ENCODE results near the gene SLC25A40.

SLC25A40 gene

DNA sequence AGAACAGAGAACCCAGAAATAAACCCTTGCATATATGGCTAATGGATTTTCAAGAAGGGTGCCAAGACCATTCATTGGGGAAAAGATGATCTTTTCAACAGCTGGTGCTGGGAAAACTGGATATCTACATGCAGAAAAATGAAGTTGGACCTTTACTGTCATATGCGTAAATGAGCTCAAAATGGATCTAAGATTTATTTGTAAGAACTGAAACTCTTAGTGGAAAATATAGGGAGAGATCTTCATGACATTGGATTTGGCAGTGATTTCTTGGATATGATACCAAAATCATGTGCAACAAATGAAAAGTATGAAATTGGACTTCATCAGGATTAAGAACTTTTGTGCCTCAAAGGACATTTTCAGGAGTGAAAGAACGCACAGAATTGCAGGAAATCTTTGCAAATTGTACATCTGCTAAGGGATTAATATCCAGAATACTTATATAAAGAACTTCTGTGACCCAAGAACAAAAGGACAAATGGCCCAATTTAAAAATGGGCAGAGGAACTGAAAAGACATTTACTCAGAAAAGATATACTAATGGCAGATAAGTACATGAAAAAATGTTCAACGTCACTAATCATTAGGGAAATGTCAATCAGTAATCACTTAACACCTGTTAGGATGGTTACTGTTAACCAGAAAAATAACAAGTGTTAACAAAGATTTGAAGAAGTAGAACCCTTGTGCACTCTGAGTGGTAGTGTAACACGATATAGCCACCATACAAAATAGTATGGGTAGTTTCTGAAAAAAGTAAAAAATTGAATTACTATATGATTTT is 6.2 kb upstream of the SLC25A40 start:
- Histone ChIP-seq H2BK15ac (ENCODE audit: low read depth, poor library complexity, severe bottlenecking) (no peak overlapping the region), H2AK5ac (ENCODE audit: low read length, severe bottlenecking) (no peak overlapping the region), H3K27ac (ENCODE audit: low read length, poor library complexity, severe bottlenecking) (no peak overlapping the region), H3K27me3 (ENCODE audit: control insufficient read depth in 1 of 2, insufficient read depth in 1 of 2, low read length in 2 of 2) (no peaks in the 10 kb centered on the region), H2BK120ac (ENCODE audit: low read depth, low read length) (no peak overlapping the region), H3K9ac (ENCODE audit: low read length) (no peak overlapping the region), H3K79me1 (replicated peaks; ENCODE audit: low read length, poor library complexity, severe bottlenecking) (peaks cover 4% of the 10 kb centered on the region), H4K8ac (ENCODE audit: low read length) (no peak overlapping the region), H2AFZ (ENCODE audit: low read depth, low read length) (no peak overlapping the region), H2BK5ac (ENCODE audit: low read depth, low read length, poor library complexity, severe bottlenecking) (no peak overlapping the region), H3K18ac (ENCODE audit: low read depth in 1 of 2, low read length in 2 of 2) (no peak overlapping the region), H3K4me2 (ENCODE audit: low read length, poor library complexity, severe bottlenecking) (no peak overlapping the region), H4K91ac (ENCODE audit: low read length) (no peak overlapping the region), H3K23ac (ENCODE audit: low read length in 2 of 2) (no peak overlapping the region), H3K4ac (ENCODE audit: low read depth in 1 of 2, low read length in 2 of 2) (no peak overlapping the region), H2BK12ac (ENCODE audit: low read length in 2 of 2) (no peak overlapping the region), H3K36me3 (ENCODE audit: control insufficient read depth in 1 of 2, insufficient read depth in 2 of 2, low read depth in 1 of 2, low read length in 2 of 2) (peaks cover 0 to 10% of the 10 kb centered on the region in 2 experiments), H3K14ac (ENCODE audit: low read length in 2 of 2) (no peak overlapping the region), H3K4me1 (ENCODE audit: control insufficient read depth, insufficient read depth, low read depth, low read length) (peaks cover 1% of the 10 kb centered on the region), H3K9me3 (ENCODE audit: control insufficient read depth, low read length) (no peaks in the 10 kb centered on the region), H3K4me3 (ENCODE audit: insufficient read depth in 1 of 2, low read depth in 1 of 2, low read length in 2 of 2) (no peak overlapping the region)
- DNase-seq = no peak
- WGBS = 98% methylated on average over 1 of the region's 4 CpGs

DNA sequence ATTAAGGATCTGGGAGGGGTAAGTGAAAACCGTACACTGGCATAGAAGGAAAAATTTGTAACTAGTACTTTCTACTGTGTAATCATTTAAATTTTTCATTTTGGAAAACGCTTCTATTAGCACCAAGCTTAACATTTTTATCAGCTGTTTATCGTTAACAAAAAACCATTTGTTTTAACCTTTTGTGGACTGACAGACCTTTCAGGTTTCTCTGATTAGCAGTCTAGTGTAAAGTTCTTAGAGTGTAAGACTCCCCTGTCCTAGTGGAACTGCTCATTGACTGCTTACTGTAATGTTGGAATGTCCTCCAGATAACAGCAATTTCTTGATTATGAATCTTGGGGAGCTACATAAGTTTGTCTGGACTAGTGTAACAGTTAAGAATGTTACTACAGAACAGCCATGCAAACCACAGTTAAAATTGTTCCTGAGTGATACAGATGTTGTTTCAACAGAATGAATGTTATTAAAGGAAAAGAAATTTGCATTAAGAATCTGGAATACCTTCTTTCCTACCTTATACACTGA is 2.1 kb upstream of the SLC25A40 start:
- no peak overlapping the region for H3K4ac ChIP-seq (ENCODE audit: low read depth in 1 of 2, low read length in 2 of 2)

DNA sequence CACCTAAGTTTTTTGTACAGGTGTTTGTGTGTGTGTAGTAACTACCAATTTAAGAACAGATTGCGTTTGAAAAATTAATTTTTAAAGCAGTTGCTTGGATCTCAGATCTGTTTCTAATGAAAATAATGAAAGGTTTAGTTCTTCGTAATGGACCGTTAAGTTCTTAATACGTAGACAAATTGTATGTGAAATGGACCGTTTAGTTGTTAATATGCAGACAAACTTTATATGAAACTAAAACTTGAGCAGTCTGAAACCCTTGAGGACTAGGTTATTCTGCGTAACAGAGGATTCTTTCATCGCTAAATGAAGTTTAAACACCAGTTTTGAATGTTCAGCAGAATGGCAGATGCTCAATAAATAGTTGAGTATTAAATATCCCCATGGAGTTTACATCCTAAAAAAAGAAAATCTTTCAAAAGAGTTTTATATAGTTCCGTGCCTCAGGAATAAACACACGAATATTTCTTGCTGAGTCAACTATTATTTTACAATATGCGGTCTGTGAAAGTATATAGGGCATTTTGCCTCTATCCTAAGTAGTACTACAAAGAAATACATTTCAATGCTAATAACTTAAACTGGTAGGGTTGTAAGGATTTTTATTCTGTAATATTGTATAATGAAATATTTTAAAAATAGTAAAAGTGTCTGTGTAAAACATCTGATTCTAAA is 1.3 kb upstream of the SLC25A40 start:
- 1% methylated on average over 5 of the region's 10 CpGs for WGBS
- peak overlapping the region; percentile 73 for H3K27ac ChIP-seq (ENCODE audit: low read length, poor library complexity, severe bottlenecking)
- H2BK120ac ChIP-seq (ENCODE audit: low read depth, low read length) = no peak overlapping the region

More for the DNA sequence above, 2.1 kb upstream of the SLC25A40 start:
- peak; percentile 38 for DNase-seq
- no peak overlapping the region for H3K14ac ChIP-seq (ENCODE audit: low read length in 2 of 2)
- no peak overlapping the region for H2AFZ ChIP-seq (ENCODE audit: low read depth, low read length)
- H2BK5ac ChIP-seq (ENCODE audit: low read depth, low read length, poor library complexity, severe bottlenecking) = no peak overlapping the region
- no peak overlapping the region for H2BK15ac ChIP-seq (ENCODE audit: low read depth, poor library complexity, severe bottlenecking)
- peaks cover 1% of the 10 kb centered on the region for H3K79me1 ChIP-seq (replicated peaks; ENCODE audit: low read length, poor library complexity, severe bottlenecking)
- no peak overlapping the region for H2BK12ac ChIP-seq (ENCODE audit: low read length in 2 of 2)
- H3K4me1 ChIP-seq (ENCODE audit: control insufficient read depth, insufficient read depth, low read depth, low read length) = peaks cover 1% of the 10 kb centered on the region
- no peak overlapping the region for H3K23ac ChIP-seq (ENCODE audit: low read length in 2 of 2)
- no peaks in the 10 kb centered on the region for H3K36me3 ChIP-seq (ENCODE audit: control insufficient read depth in 1 of 2, insufficient read depth in 2 of 2, low read depth in 1 of 2, low read length in 2 of 2)
- no peaks in the 10 kb centered on the region for H3K9me3 ChIP-seq (ENCODE audit: control insufficient read depth, low read length)
- no peaks in the 10 kb centered on the region for H3K27me3 ChIP-seq (ENCODE audit: control insufficient read depth in 1 of 2, insufficient read depth in 1 of 2, low read length in 2 of 2)
- H2AK5ac ChIP-seq (ENCODE audit: low read length, severe bottlenecking) = no peak overlapping the region
- H4K91ac ChIP-seq (ENCODE audit: low read length) = no peak overlapping the region
- no peak overlapping the region for H3K27ac ChIP-seq (ENCODE audit: low read length, poor library complexity, severe bottlenecking)
- no peak overlapping the region for H3K18ac ChIP-seq (ENCODE audit: low read depth in 1 of 2, low read length in 2 of 2)
- no peak overlapping the region for H2BK120ac ChIP-seq (ENCODE audit: low read depth, low read length)
- no peak overlapping the region for H3K4me2 ChIP-seq (ENCODE audit: low read length, poor library complexity, severe bottlenecking)
- peak overlapping the region in 1 of 2 experiments; percentile 90 for H3K4me3 ChIP-seq (ENCODE audit: insufficient read depth in 1 of 2, low read depth in 1 of 2, low read length in 2 of 2)
- H3K9ac ChIP-seq (ENCODE audit: low read length) = peak overlapping the region; percentile 96
- H4K8ac ChIP-seq (ENCODE audit: low read length) = no peak overlapping the region
- WGBS = 70% methylated on average over 1 of the region's 3 CpGs

DNA sequence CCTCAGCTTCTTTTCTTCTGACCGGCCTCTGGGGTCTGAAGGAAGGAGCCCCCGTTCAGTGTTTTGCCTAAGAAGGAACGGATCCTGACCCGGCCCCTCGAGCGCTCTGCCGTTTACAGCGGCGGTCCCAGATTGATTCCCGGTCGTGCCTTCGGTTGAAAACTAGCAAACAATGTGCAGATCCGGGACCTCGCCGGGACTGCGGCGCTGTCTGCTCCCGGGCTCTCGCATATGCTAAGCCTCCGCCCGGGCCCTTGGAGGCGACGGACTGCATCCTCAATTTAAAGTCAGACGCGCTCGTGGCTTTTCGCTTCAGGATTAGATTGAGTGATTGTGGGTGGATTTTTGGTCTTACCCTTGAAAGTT is 692 bp upstream of the SLC25A40 start:
- Histone ChIP-seq H3K4me3 (ENCODE audit: insufficient read depth in 1 of 2, low read depth in 1 of 2, low read length in 2 of 2) (peak overlapping the region; percentile 90), H3K36me3 (ENCODE audit: control insufficient read depth in 1 of 2, insufficient read depth in 2 of 2, low read depth in 1 of 2, low read length in 2 of 2) (no peaks in the 10 kb centered on the region), H2BK120ac (ENCODE audit: low read depth, low read length) (no peak overlapping the region), H3K4me1 (ENCODE audit: control insufficient read depth, insufficient read depth, low read depth, low read length) (peaks cover 1% of the 10 kb centered on the region), H3K4me2 (ENCODE audit: low read length, poor library complexity, severe bottlenecking) (peak overlapping the region; percentile 57), H3K27me3 (ENCODE audit: control insufficient read depth in 1 of 2, insufficient read depth in 1 of 2, low read length in 2 of 2) (no peaks in the 10 kb centered on the region), H3K23ac (ENCODE audit: low read length in 2 of 2) (peak overlapping the region in 1 of 2 experiments; percentile 23), H3K14ac (ENCODE audit: low read length in 2 of 2) (no peak overlapping the region), H3K9me3 (ENCODE audit: control insufficient read depth, low read length) (peaks cover 5% of the 10 kb centered on the region), H2AFZ (ENCODE audit: low read depth, low read length) (no peak overlapping the region), H3K18ac (ENCODE audit: low read depth in 1 of 2, low read length in 2 of 2) (peak overlapping the region in 1 of 2 experiments; percentile 88), H2AK5ac (ENCODE audit: low read length, severe bottlenecking) (no peak overlapping the region), H4K8ac (ENCODE audit: low read length) (no peak overlapping the region), H3K79me1 (replicated peaks; ENCODE audit: low read length, poor library complexity, severe bottlenecking) (peaks cover 4% of the 10 kb centered on the region), H4K91ac (ENCODE audit: low read length) (no peak overlapping the region), H3K27ac (ENCODE audit: low read length, poor library complexity, severe bottlenecking) (peak overlapping the region; percentile 73), H2BK5ac (ENCODE audit: low read depth, low read length, poor library complexity, severe bottlenecking) (no peak overlapping the region), H3K9ac (ENCODE audit: low read length) (peak overlapping the region; percentile 96), H2BK15ac (ENCODE audit: low read depth, poor library complexity, severe bottlenecking) (no peak overlapping the region), H2BK12ac (ENCODE audit: low read length in 2 of 2) (no peak overlapping the region), H3K4ac (ENCODE audit: low read depth in 1 of 2, low read length in 2 of 2) (no peak overlapping the region)
- peak; percentile 81 for DNase-seq
- WGBS = under 1% methylated on average over 23 of the region's 27 CpGs

More for the DNA sequence above, 1.3 kb upstream of the SLC25A40 start:
- Histone ChIP-seq H3K14ac (ENCODE audit: low read length in 2 of 2) (no peak overlapping the region), H3K36me3 (ENCODE audit: control insufficient read depth in 1 of 2, insufficient read depth in 2 of 2, low read depth in 1 of 2, low read length in 2 of 2) (no peaks in the 10 kb centered on the region), H2BK12ac (ENCODE audit: low read length in 2 of 2) (no peak overlapping the region), H3K4me3 (ENCODE audit: insufficient read depth in 1 of 2, low read depth in 1 of 2, low read length in 2 of 2) (peak overlapping the region; percentile 90), H2BK15ac (ENCODE audit: low read depth, poor library complexity, severe bottlenecking) (no peak overlapping the region), H2BK5ac (ENCODE audit: low read depth, low read length, poor library complexity, severe bottlenecking) (no peak overlapping the region), H3K4me1 (ENCODE audit: control insufficient read depth, insufficient read depth, low read depth, low read length) (peaks cover 1% of the 10 kb centered on the region), H3K18ac (ENCODE audit: low read depth in 1 of 2, low read length in 2 of 2) (no peak overlapping the region), H3K9ac (ENCODE audit: low read length) (peak overlapping the region; percentile 96), H2AK5ac (ENCODE audit: low read length, severe bottlenecking) (no peak overlapping the region), H3K9me3 (ENCODE audit: control insufficient read depth, low read length) (no peaks in the 10 kb centered on the region), H4K91ac (ENCODE audit: low read length) (no peak overlapping the region), H3K79me1 (replicated peaks; ENCODE audit: low read length, poor library complexity, severe bottlenecking) (peaks cover 3% of the 10 kb centered on the region), H4K8ac (ENCODE audit: low read length) (no peak overlapping the region), H3K23ac (ENCODE audit: low read length in 2 of 2) (no peak overlapping the region), H2AFZ (ENCODE audit: low read depth, low read length) (no peak overlapping the region), H3K4me2 (ENCODE audit: low read length, poor library complexity, severe bottlenecking) (peak overlapping the region; percentile 57), H3K4ac (ENCODE audit: low read depth in 1 of 2, low read length in 2 of 2) (no peak overlapping the region), H3K27me3 (ENCODE audit: control insufficient read depth in 1 of 2, insufficient read depth in 1 of 2, low read length in 2 of 2) (no peaks in the 10 kb centered on the region)
- DNase-seq = peak; percentile 28

Measured in mesenchymal stem cell (in vitro differentiated cells and primary cell).